Panc1 (cell line): ENCODE measurements around the gene SEPTIN5.

Experiments used
- TF ChIP-seq, protein P1 (sequence below): fragments of 450-650 bp; IDR thresholded peaks from 2 replicates; pipeline ENCODE4 v1.5.1; 2017; ENCODE audit warnings: mild to moderate bottlenecking
- TF ChIP-seq, protein P2 (sequence below), 2 experiments: IDR thresholded peaks; 2 replicates each; pipeline ENCODE4 v1.6.1; 2011 to 2012; ENCODE audit warnings: low read depth in 2 of 2, control low read depth in 1 of 2, low read length in 1 of 2, mild to moderate bottlenecking in 1 of 2, moderate library complexity in 1 of 2; ENCODE audit not compliant: insufficient read depth in 1 of 2

DNA sequence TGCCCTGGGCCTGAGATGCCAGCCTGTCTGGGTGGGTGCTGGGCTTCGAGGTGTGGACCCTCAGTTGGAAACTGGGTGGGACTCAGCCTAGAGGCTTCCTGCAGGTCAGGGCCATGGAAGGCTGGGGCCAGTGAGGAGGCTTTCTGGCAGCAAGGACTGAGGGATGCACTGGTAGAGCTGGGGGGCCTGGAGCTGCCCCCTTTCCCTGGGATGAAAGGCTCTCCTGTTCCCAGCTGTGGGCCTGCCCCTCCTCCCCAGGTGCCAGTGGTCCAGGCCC, 2.5 kb downstream of the SEPTIN5 start:
- TF ChIP-seq, protein P1, sequence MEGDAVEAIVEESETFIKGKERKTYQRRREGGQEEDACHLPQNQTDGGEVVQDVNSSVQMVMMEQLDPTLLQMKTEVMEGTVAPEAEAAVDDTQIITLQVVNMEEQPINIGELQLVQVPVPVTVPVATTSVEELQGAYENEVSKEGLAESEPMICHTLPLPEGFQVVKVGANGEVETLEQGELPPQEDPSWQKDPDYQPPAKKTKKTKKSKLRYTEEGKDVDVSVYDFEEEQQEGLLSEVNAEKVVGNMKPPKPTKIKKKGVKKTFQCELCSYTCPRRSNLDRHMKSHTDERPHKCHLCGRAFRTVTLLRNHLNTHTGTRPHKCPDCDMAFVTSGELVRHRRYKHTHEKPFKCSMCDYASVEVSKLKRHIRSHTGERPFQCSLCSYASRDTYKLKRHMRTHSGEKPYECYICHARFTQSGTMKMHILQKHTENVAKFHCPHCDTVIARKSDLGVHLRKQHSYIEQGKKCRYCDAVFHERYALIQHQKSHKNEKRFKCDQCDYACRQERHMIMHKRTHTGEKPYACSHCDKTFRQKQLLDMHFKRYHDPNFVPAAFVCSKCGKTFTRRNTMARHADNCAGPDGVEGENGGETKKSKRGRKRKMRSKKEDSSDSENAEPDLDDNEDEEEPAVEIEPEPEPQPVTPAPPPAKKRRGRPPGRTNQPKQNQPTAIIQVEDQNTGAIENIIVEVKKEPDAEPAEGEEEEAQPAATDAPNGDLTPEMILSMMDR, result no peak
- TF ChIP-seq, protein P2, sequence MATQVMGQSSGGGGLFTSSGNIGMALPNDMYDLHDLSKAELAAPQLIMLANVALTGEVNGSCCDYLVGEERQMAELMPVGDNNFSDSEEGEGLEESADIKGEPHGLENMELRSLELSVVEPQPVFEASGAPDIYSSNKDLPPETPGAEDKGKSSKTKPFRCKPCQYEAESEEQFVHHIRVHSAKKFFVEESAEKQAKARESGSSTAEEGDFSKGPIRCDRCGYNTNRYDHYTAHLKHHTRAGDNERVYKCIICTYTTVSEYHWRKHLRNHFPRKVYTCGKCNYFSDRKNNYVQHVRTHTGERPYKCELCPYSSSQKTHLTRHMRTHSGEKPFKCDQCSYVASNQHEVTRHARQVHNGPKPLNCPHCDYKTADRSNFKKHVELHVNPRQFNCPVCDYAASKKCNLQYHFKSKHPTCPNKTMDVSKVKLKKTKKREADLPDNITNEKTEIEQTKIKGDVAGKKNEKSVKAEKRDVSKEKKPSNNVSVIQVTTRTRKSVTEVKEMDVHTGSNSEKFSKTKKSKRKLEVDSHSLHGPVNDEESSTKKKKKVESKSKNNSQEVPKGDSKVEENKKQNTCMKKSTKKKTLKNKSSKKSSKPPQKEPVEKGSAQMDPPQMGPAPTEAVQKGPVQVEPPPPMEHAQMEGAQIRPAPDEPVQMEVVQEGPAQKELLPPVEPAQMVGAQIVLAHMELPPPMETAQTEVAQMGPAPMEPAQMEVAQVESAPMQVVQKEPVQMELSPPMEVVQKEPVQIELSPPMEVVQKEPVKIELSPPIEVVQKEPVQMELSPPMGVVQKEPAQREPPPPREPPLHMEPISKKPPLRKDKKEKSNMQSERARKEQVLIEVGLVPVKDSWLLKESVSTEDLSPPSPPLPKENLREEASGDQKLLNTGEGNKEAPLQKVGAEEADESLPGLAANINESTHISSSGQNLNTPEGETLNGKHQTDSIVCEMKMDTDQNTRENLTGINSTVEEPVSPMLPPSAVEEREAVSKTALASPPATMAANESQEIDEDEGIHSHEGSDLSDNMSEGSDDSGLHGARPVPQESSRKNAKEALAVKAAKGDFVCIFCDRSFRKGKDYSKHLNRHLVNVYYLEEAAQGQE (IDR thresholded peaks at IDR 0.05; ENCODE audit: insufficient read depth in 1 of 2, low read depth in 2 of 2, low read length in 1 of 2), result no peak
